SH-SY5Y (cell line): Measurements from ENCODE around the gene PER2.

Source experiments
- GATA2 ChIP-seq: IDR thresholded peaks from 2 replicates; pipeline ENCODE4 v1.6.1; 2011; ENCODE audit warnings: mild to moderate bottlenecking, low read depth, low read length
- GATA3 ChIP-seq: IDR thresholded peaks from 2 replicates; pipeline ENCODE4 v1.6.1; 2011; ENCODE audit warnings: low read depth, mild to moderate bottlenecking, low read length, moderate library complexity

DNA sequence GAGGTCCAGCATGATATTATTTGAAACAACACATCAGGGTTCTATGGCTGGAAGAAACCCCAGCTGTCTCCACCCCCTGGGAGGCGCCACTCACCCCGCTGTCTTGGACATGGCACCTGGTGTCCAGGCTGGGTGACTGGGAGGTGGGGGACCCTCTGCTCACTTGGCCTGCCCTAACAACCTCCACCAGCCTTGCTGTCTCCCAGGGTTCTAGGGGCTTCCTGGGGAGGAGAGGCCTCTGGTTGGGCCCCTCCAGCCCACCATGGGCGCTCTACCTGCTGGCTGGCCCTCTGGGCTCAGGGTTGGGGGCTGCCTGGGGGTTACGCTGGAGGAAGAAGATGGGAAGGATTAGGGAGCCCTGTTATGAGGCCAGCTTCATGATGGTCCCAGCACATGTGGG lies 16.3 kb downstream of the PER2 start:
- TF ChIP-seq GATA3 (no peak), GATA2 (no peak)
